Lung (tissue), 12 donors: ENCODE results near the gene PTH2. TPM values are rescaled to one million over a fixed set of nuclear protein-coding genes. Genes with fewer than 3 reads are reported as not detected.

Source experiments
- ATAC-seq: fragments of 200-7000 bp; cut with Tn5 transposase; one replicate; pipeline ENCODE4 v1.9.1; 2020; ENCODE audit warnings: moderate number of reproducible peaks; ENCODE audit not compliant: insufficient read depth, low FRiP score
- DNase-seq, 3 donors: peaks; one replicate each; pipeline ENCODE4 v3.0.0-alpha.2; 2013 to 2017
- H3K27ac ChIP-seq, 2 donors: one replicate each; pipeline ENCODE4 v1.5.1; 2013; ENCODE audit warnings: mild to moderate bottlenecking in 2 of 2, moderate library complexity in 2 of 2, control low read depth in 1 of 2, inconsistent platforms in 1 of 2, low read depth in 1 of 2, low read length in 1 of 2
- H3K27me3 ChIP-seq, 3 donors: one replicate each; pipeline ENCODE4 v1.5.1; 2013; ENCODE audit warnings: low read length in 2 of 3; ENCODE audit not compliant: control insufficient read depth in 3 of 3, insufficient read depth in 3 of 3
- H3K36me3 ChIP-seq, 4 donors: one replicate each; pipeline ENCODE4 v1.5.1; 2013; ENCODE audit warnings: low read length in 4 of 4, mild to moderate bottlenecking in 1 of 4, moderate library complexity in 1 of 4; ENCODE audit not compliant: control insufficient read depth in 4 of 4, insufficient read depth in 4 of 4
- H3K4me1 ChIP-seq, 5 donors: one replicate each; pipeline ENCODE4 v1.5.1; 2013; ENCODE audit warnings: low read length in 5 of 5, mild to moderate bottlenecking in 2 of 5, moderate library complexity in 1 of 5; ENCODE audit not compliant: control insufficient read depth in 5 of 5, insufficient read depth in 5 of 5
- H3K4me3 ChIP-seq: one replicate; pipeline ENCODE4 v1.5.1; 2013; ENCODE audit warnings: mild to moderate bottlenecking, control low read depth, moderate library complexity
- H3K9ac ChIP-seq, 2 donors: one replicate each; pipeline ENCODE4 v1.5.1; 2013; ENCODE audit warnings: low read length in 2 of 2, control low read depth in 1 of 2; ENCODE audit not compliant: insufficient read depth in 1 of 2
- H3K9me3 ChIP-seq, 4 donors: one replicate each; pipeline ENCODE4 v1.5.1; 2013; ENCODE audit warnings: low read length in 3 of 4, mild to moderate bottlenecking in 1 of 4, moderate library complexity in 1 of 4; ENCODE audit not compliant: control insufficient read depth in 4 of 4, insufficient read depth in 3 of 4
- WGBS, 2 donors: extraction: QIAGEN DNeasy Blood & Tissue Kit; methylation state at CpG; one replicate each; pipeline ENCODE4 v1.1.7; 2013; 5-methylcytosine and 5-hydroxymethylcytosine counted together
- polyA plus RNA-seq, 2 donors: library from polyadenylated mRNA; stranded (reverse); fragments of 200-250 nt; gene quantifications; one replicate each; pipeline ENCODE4 v1.2.1, GENCODE V29; 2013
- total RNA-seq, 2 donors: library from RNA; depleted of rRNA in 1 of 2; stranded (reverse); fragments of >200 nt in 1 of 2; gene quantifications; one replicate each; pipeline ENCODE4 v1.2.1, GENCODE V29; 2014 to 2021
- TF ChIP-seq, protein P1 (sequence below): IDR thresholded peaks from 2 replicates; pipeline ENCODE4 v1.5.1; 2012; ENCODE audit warnings: mild to moderate bottlenecking; ENCODE audit errors: control extremely low read depth, extremely low read depth
- donor health status: control.
- donor health status: control.
- donor health status: Bipolar disorder and iron deficiency.
- donor health status: healthy.
- donor health status: DM: yes; HTN: yes; CAD: no.

PTH2 gene
- total and polyA plus RNA-seq, 4 donors = not detected

DNA sequence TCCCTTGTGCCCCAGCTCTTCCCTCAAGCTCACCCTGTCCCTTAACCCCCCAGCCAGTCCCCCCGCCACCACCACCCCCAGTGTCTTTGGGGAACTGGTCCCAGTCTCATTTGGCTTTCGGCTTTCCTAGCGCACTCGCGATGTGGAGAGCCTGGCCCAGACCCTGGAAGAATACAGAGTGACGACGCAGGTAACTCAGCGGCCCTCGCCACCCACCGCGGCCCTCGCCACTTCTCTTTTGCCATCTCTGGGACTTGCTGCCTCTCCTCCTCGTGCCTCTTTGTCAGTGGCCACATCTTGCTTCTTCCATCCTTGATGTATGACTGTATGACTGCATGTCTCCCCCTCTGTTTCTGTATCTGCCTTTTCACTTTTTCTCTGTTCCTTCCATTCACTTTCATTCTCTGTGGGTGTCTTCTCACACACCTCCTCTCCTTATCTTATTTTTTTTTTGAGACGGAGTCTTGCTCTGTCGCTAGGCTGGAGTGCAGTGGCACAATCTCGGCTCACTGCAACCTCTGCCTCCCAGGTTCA lies 15.7 kb downstream of the PTH2 start:
- no peak overlapping the region for H3K4me3 ChIP-seq
- no peaks in the 10 kb centered on the region for H3K27me3 ChIP-seq
- no peaks in the 10 kb centered on the region for H3K9me3 ChIP-seq
- H3K36me3 ChIP-seq = no peaks in the 10 kb centered on the region
- DNase-seq (no peak), ATAC-seq (no peak)
- no peak overlapping the region for H3K27ac ChIP-seq
- H3K4me1 ChIP-seq = peaks cover 0 to 3% (median 0%) of the 10 kb centered on the region in 5 donors
- 88 to 94% methylated on average over 16 of the region's 16 CpGs for WGBS, 2 donors
- TF ChIP-seq, protein P1, sequence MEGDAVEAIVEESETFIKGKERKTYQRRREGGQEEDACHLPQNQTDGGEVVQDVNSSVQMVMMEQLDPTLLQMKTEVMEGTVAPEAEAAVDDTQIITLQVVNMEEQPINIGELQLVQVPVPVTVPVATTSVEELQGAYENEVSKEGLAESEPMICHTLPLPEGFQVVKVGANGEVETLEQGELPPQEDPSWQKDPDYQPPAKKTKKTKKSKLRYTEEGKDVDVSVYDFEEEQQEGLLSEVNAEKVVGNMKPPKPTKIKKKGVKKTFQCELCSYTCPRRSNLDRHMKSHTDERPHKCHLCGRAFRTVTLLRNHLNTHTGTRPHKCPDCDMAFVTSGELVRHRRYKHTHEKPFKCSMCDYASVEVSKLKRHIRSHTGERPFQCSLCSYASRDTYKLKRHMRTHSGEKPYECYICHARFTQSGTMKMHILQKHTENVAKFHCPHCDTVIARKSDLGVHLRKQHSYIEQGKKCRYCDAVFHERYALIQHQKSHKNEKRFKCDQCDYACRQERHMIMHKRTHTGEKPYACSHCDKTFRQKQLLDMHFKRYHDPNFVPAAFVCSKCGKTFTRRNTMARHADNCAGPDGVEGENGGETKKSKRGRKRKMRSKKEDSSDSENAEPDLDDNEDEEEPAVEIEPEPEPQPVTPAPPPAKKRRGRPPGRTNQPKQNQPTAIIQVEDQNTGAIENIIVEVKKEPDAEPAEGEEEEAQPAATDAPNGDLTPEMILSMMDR = no peak
- no peak overlapping the region for H3K9ac ChIP-seq

DNA sequence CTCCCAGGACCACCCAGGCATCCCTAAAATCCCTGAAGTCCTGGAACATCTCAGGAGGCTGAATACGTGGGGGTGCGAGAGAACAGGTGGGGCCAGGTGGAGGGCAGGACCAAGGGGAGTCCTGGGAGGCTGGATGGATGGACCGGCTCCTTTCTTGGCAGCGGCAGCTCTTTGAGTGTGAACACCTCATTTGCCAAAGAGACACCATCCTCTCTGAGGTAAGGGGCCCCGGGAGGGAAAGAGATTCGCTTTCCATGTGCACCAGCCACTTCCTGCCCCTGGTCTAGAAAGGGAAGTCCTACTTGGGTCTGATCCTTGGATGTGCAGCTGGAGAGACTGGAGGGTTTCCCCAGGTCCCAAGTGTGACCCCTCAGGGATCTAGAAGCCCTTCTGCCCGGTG lies 16.2 kb downstream of the PTH2 start:
- Histone ChIP-seq H3K27ac (no peak overlapping the region), H3K36me3 (no peaks in the 10 kb centered on the region), H3K9me3 (no peaks in the 10 kb centered on the region), H3K27me3 (no peaks in the 10 kb centered on the region), H3K4me1 (peaks cover 0 to 3% (median 0%) of the 10 kb centered on the region in 5 donors), H3K4me3 (no peak overlapping the region), H3K9ac (no peak overlapping the region)
- DNase-seq (no peak), ATAC-seq (no peak)
- TF ChIP-seq, protein P1 = no peak
- WGBS, 2 donors = 68 to 72% methylated on average over 7 of the region's 7 CpGs

DNA sequence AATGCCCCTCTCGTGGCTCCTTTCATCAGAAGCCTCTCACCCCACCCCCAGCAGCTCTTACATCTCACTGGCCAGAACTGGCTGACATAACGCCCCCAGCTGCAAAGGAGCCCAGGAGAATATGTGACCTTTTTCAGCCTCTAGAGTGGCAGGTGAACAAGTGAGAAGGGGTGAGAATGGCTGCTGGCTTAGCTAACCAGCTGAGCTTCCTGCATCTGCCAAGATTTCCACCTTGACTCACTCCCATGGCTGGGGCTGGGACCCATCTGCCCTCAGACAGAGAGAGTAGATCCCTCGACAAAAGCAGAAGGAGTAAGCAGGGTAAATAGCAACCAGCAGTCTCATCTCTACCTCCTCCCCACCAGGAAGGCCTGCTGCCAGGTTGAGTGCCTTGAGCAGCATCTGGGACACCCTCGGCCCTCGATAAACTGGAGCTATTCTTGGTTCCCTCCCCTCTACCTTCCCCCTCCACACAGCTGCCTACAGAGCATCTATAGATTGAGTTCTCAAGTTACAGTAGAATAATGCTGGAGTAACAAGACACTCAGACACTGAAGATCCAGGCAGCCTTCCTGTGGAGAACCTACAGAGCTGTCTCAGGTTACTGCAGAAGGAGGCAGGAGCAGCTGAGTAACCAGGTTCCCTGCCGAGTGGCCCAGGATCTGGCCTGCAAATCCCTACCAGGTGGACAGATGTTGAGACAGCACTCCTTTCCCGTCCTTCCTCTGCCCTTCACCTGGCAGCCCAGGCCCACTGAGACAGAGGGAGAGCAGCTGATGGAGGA lies 19.6 kb downstream of the PTH2 start:
- 59 to 62% methylated on average over 7 of the region's 7 CpGs for WGBS, 2 donors
- TF ChIP-seq, protein P1 = no peak
- DNase-seq = no peak

More for the DNA sequence above, 19.6 kb downstream of the PTH2 start:
- H3K4me1 ChIP-seq = no peaks in the 10 kb centered on the region
- H3K27ac ChIP-seq = no peak overlapping the region
- no peak overlapping the region for H3K4me3 ChIP-seq
- H3K27me3 ChIP-seq = no peaks in the 10 kb centered on the region
- H3K9ac ChIP-seq = no peak overlapping the region
- no peaks in the 10 kb centered on the region for H3K9me3 ChIP-seq
- ATAC-seq = peak; percentile 27
- no peaks in the 10 kb centered on the region for H3K36me3 ChIP-seq
